ENCODE measurements around the gene DPM1.

GRCh38 chr20:50969912-50970311, 11.6 kb upstream of the DPM1 start:
- TF ChIP-seq, protein P1, sequence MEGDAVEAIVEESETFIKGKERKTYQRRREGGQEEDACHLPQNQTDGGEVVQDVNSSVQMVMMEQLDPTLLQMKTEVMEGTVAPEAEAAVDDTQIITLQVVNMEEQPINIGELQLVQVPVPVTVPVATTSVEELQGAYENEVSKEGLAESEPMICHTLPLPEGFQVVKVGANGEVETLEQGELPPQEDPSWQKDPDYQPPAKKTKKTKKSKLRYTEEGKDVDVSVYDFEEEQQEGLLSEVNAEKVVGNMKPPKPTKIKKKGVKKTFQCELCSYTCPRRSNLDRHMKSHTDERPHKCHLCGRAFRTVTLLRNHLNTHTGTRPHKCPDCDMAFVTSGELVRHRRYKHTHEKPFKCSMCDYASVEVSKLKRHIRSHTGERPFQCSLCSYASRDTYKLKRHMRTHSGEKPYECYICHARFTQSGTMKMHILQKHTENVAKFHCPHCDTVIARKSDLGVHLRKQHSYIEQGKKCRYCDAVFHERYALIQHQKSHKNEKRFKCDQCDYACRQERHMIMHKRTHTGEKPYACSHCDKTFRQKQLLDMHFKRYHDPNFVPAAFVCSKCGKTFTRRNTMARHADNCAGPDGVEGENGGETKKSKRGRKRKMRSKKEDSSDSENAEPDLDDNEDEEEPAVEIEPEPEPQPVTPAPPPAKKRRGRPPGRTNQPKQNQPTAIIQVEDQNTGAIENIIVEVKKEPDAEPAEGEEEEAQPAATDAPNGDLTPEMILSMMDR (IDR thresholded peaks at IDR 0.05 in 2 of 3, conservative IDR thresholded peaks at IDR 0.05 in 1 of 3; ENCODE audit: borderline replicate concordance in 1 of 3, insufficient read depth in 1 of 3, low read depth in 2 of 3, low read length in 2 of 3): no peak
- no peak for TF ChIP-seq EZH2 (IDR thresholded peaks at IDR 0.05)
- TF ChIP-seq POLR2A (IDR thresholded peaks at IDR 0.05; ENCODE audit: borderline replicate concordance, extremely low read depth, insufficient read depth, insufficient read length): no peak
- TF ChIP-seq, protein P2, sequence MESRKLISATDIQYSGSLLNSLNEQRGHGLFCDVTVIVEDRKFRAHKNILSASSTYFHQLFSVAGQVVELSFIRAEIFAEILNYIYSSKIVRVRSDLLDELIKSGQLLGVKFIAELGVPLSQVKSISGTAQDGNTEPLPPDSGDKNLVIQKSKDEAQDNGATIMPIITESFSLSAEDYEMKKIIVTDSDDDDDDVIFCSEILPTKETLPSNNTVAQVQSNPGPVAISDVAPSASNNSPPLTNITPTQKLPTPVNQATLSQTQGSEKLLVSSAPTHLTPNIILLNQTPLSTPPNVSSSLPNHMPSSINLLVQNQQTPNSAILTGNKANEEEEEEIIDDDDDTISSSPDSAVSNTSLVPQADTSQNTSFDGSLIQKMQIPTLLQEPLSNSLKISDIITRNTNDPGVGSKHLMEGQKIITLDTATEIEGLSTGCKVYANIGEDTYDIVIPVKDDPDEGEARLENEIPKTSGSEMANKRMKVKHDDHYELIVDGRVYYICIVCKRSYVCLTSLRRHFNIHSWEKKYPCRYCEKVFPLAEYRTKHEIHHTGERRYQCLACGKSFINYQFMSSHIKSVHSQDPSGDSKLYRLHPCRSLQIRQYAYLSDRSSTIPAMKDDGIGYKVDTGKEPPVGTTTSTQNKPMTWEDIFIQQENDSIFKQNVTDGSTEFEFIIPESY (IDR thresholded peaks at IDR 0.05; ENCODE audit: extremely low read depth, insufficient replicate concordance, low read length): no peak
- no peak for TF ChIP-seq JUND (IDR thresholded peaks at IDR 0.05)
- TF ChIP-seq SIN3A (IDR thresholded peaks at IDR 0.05; ENCODE audit: low read depth): no peak
- no peak for TF ChIP-seq ATF3 (IDR thresholded peaks at IDR 0.05)
- TF ChIP-seq YY1 (IDR thresholded peaks at IDR 0.05; ENCODE audit: extremely low read depth, insufficient replicate concordance, low read depth, low read length): no peak

All from HCT116 (cell line).